Endothelial cell (in vitro differentiated cells): ENCODE data around the gene GJD4. TPM values are rescaled to one million over a fixed set of nuclear protein-coding genes. Genes with fewer than 3 reads are reported as not detected.

Experiments used
- DNase-seq: peaks from one replicate; pipeline ENCODE4 v3.0.0; 2021; ENCODE audit warnings: low spot score
- H3K27ac Mint-ChIP-seq: one replicate; pipeline ENCODE4 v1.8.0; 2021; ENCODE audit warnings: mixed read lengths, inconsistent platforms; ENCODE audit not compliant: unreplicated experiment
- H3K27me3 Mint-ChIP-seq: one replicate; pipeline ENCODE4 v1.8.0; 2021; ENCODE audit warnings: mild to moderate bottlenecking, moderate library complexity, mixed read lengths, inconsistent platforms; ENCODE audit not compliant: unreplicated experiment
- H3K36me3 Mint-ChIP-seq: one replicate; pipeline ENCODE4 v1.8.0; 2021; ENCODE audit warnings: mild to moderate bottlenecking, low read depth, mixed read lengths, inconsistent platforms; ENCODE audit not compliant: unreplicated experiment
- H3K4me1 Mint-ChIP-seq: one replicate; pipeline ENCODE4 v1.8.0; 2021; ENCODE audit warnings: mild to moderate bottlenecking, mixed read lengths, inconsistent platforms; ENCODE audit not compliant: unreplicated experiment
- H3K4me3 Mint-ChIP-seq: one replicate; pipeline ENCODE4 v1.8.0; 2021; ENCODE audit warnings: mild to moderate bottlenecking, mixed read lengths, inconsistent platforms; ENCODE audit not compliant: unreplicated experiment
- H3K9me3 Mint-ChIP-seq: one replicate; pipeline ENCODE4 v1.8.0; 2021; ENCODE audit warnings: mixed read lengths, inconsistent platforms; ENCODE audit not compliant: unreplicated experiment
- total RNA-seq: library from RNA; stranded (reverse); fragmentation: NEBNext Ultra II Directional; extraction: Animal tissue kit (Norgen Biotek cat#: 25700); gene quantifications from one replicate; pipeline ENCODE4 v1.2.1, GENCODE V29; 2021; ENCODE audit not compliant: unreplicated experiment
- TF ChIP-seq, protein P1 (sequence below): fragments of 200-600 bp; sonication (generic); IDR thresholded peaks from one replicate; pipeline ENCODE4 v1.5.0; 2021; ENCODE audit warnings: antibody characterized with exemption; ENCODE audit not compliant: unreplicated experiment

The GJD4 gene
- total RNA-seq, 1 donor from 2014 or later, result not detected

DNA sequence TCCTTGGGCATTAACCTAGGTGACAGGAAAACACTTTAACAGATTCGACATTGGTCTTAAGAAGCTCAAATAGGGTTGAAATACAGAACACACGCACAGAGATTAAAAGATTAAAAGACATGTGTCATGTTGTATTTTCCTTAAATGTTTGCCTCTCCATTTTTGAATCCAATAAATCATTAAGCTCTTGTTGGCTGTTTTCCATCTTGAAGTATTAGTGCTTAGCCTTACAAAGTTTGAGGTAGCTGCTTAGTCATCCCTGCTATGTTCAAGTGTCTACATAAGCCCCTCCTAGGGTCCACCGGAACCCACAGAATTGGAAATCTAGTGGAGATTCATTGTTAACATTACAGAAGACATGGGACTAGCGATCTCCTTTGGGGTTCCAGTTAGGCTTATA lies 12.7 kb upstream of the GJD4 start:
- H3K27me3 Mint-ChIP-seq, result peaks cover 2% of the 10 kb centered on the region
- no peak for DNase-seq
- H3K36me3 Mint-ChIP-seq, result no peaks in the 10 kb centered on the region
- H3K4me3 Mint-ChIP-seq, result no peak overlapping the region
- peaks cover 6% of the 10 kb centered on the region for H3K9me3 Mint-ChIP-seq
- H3K27ac Mint-ChIP-seq, result no peak overlapping the region
- no peaks in the 10 kb centered on the region for H3K4me1 Mint-ChIP-seq
- TF ChIP-seq, protein P1, sequence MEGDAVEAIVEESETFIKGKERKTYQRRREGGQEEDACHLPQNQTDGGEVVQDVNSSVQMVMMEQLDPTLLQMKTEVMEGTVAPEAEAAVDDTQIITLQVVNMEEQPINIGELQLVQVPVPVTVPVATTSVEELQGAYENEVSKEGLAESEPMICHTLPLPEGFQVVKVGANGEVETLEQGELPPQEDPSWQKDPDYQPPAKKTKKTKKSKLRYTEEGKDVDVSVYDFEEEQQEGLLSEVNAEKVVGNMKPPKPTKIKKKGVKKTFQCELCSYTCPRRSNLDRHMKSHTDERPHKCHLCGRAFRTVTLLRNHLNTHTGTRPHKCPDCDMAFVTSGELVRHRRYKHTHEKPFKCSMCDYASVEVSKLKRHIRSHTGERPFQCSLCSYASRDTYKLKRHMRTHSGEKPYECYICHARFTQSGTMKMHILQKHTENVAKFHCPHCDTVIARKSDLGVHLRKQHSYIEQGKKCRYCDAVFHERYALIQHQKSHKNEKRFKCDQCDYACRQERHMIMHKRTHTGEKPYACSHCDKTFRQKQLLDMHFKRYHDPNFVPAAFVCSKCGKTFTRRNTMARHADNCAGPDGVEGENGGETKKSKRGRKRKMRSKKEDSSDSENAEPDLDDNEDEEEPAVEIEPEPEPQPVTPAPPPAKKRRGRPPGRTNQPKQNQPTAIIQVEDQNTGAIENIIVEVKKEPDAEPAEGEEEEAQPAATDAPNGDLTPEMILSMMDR, result no peak

DNA sequence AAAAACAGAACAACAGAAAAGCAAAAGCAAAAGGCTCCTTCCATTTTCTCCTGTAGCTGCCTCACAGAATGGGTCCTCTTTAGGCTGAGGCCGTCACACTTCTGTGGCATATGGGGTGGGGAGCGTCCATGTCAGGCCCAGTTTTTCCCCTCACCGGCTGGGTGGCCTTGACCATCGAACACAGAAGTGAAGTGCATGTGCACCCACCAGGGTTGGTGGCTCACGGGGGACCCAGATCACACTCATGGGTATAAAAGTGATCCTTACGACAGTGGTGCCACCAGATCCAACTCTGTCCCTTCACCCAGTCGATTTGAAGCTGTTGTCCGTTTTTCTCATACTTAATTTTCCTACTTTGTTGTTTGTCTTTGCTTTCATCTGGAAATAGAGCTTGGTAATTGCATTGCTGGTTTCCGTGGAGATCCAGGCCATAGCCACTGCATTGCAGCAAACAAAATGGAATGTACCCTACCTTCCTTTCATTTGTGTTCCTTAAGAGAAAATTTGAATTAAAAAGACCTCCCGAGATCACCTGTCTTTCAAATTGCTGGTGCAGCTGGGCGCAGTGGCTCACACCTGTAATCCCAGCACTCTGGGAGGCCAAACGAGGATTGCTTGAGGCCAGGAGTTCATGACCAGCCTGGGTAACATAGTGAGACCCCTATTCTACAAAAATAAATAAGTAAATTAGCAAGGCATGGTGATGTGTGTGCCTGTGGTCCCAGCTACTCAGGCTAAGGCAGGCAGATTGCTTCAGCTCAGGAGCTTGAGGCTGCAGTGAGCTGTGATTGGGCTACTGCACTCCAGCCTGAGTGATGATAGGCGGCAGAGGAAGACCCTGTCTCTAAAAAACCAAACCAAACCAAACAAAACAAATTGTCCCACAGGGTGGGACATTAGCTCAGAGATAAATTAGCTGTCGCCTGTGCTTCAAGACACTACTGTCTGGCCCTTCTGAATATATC lies 10.7 kb upstream of the GJD4 start:
- Mint-ChIP-seq H3K9me3 (peaks cover 6% of the 10 kb centered on the region), H3K4me1 (no peaks in the 10 kb centered on the region), H3K27ac (no peak overlapping the region), H3K4me3 (peak overlapping the region; percentile 43), H3K27me3 (peaks cover 2% of the 10 kb centered on the region), H3K36me3 (no peaks in the 10 kb centered on the region)
- TF ChIP-seq, protein P1, result no peak
- no peak for DNase-seq

DNA sequence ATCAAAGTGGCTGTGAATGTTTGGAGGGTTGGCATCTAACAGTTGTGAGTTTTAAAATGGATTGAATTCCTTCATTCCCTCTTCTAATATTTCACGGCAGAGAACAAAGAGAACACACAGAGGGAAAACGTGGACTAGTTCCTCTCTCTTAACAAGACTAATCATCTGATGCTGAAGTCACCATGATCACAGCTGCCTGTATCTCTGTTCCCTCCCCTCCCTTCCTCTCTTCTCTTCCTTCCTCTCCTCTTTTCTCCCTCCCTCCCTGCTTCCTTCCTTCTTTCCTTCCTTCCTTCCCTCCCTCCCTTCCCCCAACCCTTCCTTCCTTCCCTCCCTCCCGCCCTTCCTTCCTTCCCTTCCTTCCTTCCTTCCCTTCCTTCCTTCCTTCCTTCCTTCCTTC lies 10.0 kb upstream of the GJD4 start:
- no peaks in the 10 kb centered on the region for H3K4me1 Mint-ChIP-seq
- H3K4me3 Mint-ChIP-seq, result no peak overlapping the region
- TF ChIP-seq, protein P1, result no peak
- DNase-seq, result no peak
- H3K9me3 Mint-ChIP-seq, result peaks cover 6% of the 10 kb centered on the region
- H3K36me3 Mint-ChIP-seq, result no peaks in the 10 kb centered on the region
- peaks cover 2% of the 10 kb centered on the region for H3K27me3 Mint-ChIP-seq
- H3K27ac Mint-ChIP-seq, result no peak overlapping the region

DNA sequence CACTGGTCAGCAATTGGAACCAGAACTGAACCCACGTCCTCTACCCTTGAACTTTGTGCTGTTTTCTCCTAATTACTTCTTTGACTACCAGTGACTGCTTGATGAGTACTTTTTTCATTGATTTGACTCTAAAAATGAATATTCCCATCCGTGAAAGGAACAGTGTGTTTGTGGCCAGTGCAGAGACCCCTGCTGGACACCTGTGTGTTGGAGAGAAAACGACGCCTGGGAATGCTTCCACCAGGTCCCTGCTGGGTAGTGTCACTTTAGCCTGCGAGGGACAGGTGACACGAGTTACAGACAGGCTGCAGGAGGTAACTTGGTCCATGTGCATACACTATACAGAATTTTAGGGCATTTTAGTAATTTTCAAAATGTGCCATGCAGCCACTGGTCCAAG lies 6.8 kb upstream of the GJD4 start:
- Mint-ChIP-seq H3K9me3 (no peaks in the 10 kb centered on the region), H3K4me1 (no peaks in the 10 kb centered on the region), H3K27ac (no peak overlapping the region), H3K36me3 (no peaks in the 10 kb centered on the region), H3K4me3 (no peak overlapping the region), H3K27me3 (peaks cover 2% of the 10 kb centered on the region)
- TF ChIP-seq, protein P1, result peak; percentile 21
- no peak for DNase-seq

DNA sequence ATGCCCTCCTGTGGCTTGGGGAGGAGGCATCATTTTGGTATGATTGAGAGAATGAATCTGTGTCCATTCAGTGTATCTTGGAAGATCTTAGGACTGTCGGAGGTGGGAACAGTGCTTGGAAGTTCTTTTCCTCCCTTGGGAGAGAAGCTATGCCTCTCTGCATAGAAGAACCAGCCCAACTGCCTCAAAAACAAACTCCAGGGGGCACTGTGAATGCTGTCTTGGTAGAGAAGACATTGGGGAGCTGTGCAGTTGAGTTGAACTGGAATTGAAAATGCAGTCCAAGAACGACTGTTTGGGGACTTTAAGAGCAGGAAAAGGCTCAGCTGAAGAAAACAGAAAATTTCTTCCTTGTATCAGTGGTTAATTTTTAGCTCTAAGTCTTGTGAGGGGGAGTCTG lies 4.9 kb upstream of the GJD4 start:
- H3K4me3 Mint-ChIP-seq, result no peak overlapping the region
- no peaks in the 10 kb centered on the region for H3K36me3 Mint-ChIP-seq
- TF ChIP-seq, protein P1, result no peak
- H3K4me1 Mint-ChIP-seq, result no peaks in the 10 kb centered on the region
- DNase-seq, result no peak
- no peaks in the 10 kb centered on the region for H3K9me3 Mint-ChIP-seq
- no peak overlapping the region for H3K27ac Mint-ChIP-seq
- no peaks in the 10 kb centered on the region for H3K27me3 Mint-ChIP-seq
